ENCODE results near the gene CYTH1. TPM values are rescaled to one million over a fixed set of nuclear protein-coding genes. Genes with fewer than 3 reads are reported as not detected.
A peak's percentile ranks its signal among the peaks of the same experiment; 100 is the strongest.

CYTH1 gene
- polyA plus RNA-seq, 1 of the 3 experiments (the other 2 are of a cell fraction): 23.8 TPM

- no peaks in the 10 kb centered on the region for H3K36me3 ChIP-seq (replicated peaks in 1 of 2; ENCODE audit: control insufficient read depth in 1 of 2, insufficient read depth in 2 of 2, low read length in 1 of 2)
- WGBS (ENCODE audit: low lambda C conversion rate): 3% methylated on average over 2 of the region's 2 CpGs
- no peak overlapping the region for H3K4me3 ChIP-seq (ENCODE audit: low read depth in 2 of 2, low read length in 1 of 2)
- no peaks in the 10 kb centered on the region for H3K9me2 ChIP-seq
- H2AFZ ChIP-seq (ENCODE audit: low read depth): no peak overlapping the region
- peak; percentile 81 for DNase-seq
- H3K27me3 ChIP-seq (ENCODE audit: insufficient read depth): no peaks in the 10 kb centered on the region
- no peaks in the 10 kb centered on the region for H3K9me3 ChIP-seq
- POLR2A ChIA-PET: interaction anchor here (0.6 to 1.1 kb wide), 3 partner anchors 9 to 20 kb away, joined by 3 to 4 read pairs (median 4); no protein-coding TSS in a partner anchor
- no peak overlapping the region for H3K9ac ChIP-seq
- H3K27ac ChIP-seq (ENCODE audit: low read depth in 2 of 2, low read length in 1 of 2): peak overlapping the region; percentile 83 to 85
- peak overlapping the region; percentile 43 for H3K4me2 ChIP-seq
- peaks cover 33 to 53% of the 10 kb centered on the region in 2 experiments for H3K4me1 ChIP-seq (ENCODE audit: control insufficient read depth in 1 of 2, insufficient read depth in 2 of 2, low read depth in 1 of 2, low read length in 1 of 2)
- H3K79me2 ChIP-seq (ENCODE audit: insufficient read depth): peaks cover 76% of the 10 kb centered on the region
- CTCF ChIA-PET: interaction anchor here (0.9 to 13.4 kb wide), 10 partner anchors 9 to 377 kb away, joined by 3 to 104 read pairs (median 4); no protein-coding TSS in a partner anchor
- H3F3A ChIP-seq (replicated peaks; ENCODE audit: insufficient read depth): peaks cover 22% of the 10 kb centered on the region
- H4K20me1 ChIP-seq (ENCODE audit: insufficient read depth): no peaks in the 10 kb centered on the region
- TF ChIP-seq GABPA (IDR thresholded peaks at IDR 0.05; ENCODE audit: low read depth) (no peak), MEF2A (IDR thresholded peaks at IDR 0.05; ENCODE audit: borderline replicate concordance, low read depth) (peak; percentile 99), NFIC (IDR thresholded peaks at IDR 0.05; ENCODE audit: borderline replicate concordance) (peak; percentile 48; the same call in 1 of the 2 replicates), CHD2 (IDR thresholded peaks at IDR 0.05; ENCODE audit: low read length, partially characterized antibody) (peak; percentile 75), POLR2AphosphoS5 (IDR thresholded peaks at IDR 0.05; ENCODE audit: low read depth, low read length) (peak; percentile 78; the same call in 1 of the 2 replicates), SMC3 (IDR thresholded peaks at IDR 0.05; ENCODE audit: low read depth, low read length) (no peak), RFX5 (IDR thresholded peaks at IDR 0.05; ENCODE audit: low read length) (no peak; the same call in 1 of the 2 replicates), TAF1 (IDR thresholded peaks at IDR 0.05; ENCODE audit: borderline replicate concordance, low read depth, low read length) (no peak), NRF1 (IDR thresholded peaks at IDR 0.05; ENCODE audit: low read depth, low read length) (no peak), RXRA (IDR thresholded peaks at IDR 0.05; ENCODE audit: borderline replicate concordance, low read depth) (no peak), RCOR1 (IDR thresholded peaks at IDR 0.05; ENCODE audit: low read length) (peak; percentile 47; the same call in 1 of the 2 replicates), RAD21 (IDR thresholded peaks at IDR 0.05; ENCODE audit: low read length) (peak; percentile 32; the same call in 1 of the 2 replicates), PBX3 (IDR thresholded peaks at IDR 0.05) (peak; percentile 20; the same call in 1 of the 2 replicates), EP300 (IDR thresholded peaks at IDR 0.05; ENCODE audit: borderline replicate concordance in 1 of 2, low read depth in 1 of 2, low read length in 1 of 2) (peak; percentile 56 to 70; a peak in 2 of 4 replicates), ELF1 (IDR thresholded peaks at IDR 0.05) (no peak), MXI1 (IDR thresholded peaks at IDR 0.05; ENCODE audit: low read depth, low read length) (0 out of 2 replicates have a peak, but pooled peaks have one; percentile 16), SIN3A (IDR thresholded peaks at IDR 0.05; ENCODE audit: borderline replicate concordance, low read depth, low read length) (no peak), YY1 (IDR thresholded peaks at IDR 0.05; ENCODE audit: low read depth) (0 out of 2 replicates have a peak, but pooled peaks have one; percentile 23), EZH2phosphoT487 (IDR thresholded peaks at IDR 0.05; ENCODE audit: borderline replicate concordance, low read depth) (no peak), FOSL2 (IDR thresholded peaks at IDR 0.05; ENCODE audit: borderline replicate concordance, low read depth) (peak; percentile 96), JUND (IDR thresholded peaks at IDR 0.05) (peak; percentile 91), FOXJ3 (CRISPR knock-in tag; IDR thresholded peaks at IDR 0.05) (no peak), TCF12 (IDR thresholded peaks at IDR 0.05) (peak; percentile 94), IRF3 (IDR thresholded peaks at IDR 0.05; ENCODE audit: low read depth, low read length) (no peak), CTCF (IDR thresholded peaks at IDR 0.05) (no peak)
- TF ChIP-seq, protein P1, sequence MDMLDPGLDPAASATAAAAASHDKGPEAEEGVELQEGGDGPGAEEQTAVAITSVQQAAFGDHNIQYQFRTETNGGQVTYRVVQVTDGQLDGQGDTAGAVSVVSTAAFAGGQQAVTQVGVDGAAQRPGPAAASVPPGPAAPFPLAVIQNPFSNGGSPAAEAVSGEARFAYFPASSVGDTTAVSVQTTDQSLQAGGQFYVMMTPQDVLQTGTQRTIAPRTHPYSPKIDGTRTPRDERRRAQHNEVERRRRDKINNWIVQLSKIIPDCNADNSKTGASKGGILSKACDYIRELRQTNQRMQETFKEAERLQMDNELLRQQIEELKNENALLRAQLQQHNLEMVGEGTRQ (IDR thresholded peaks at IDR 0.05; ENCODE audit: borderline replicate concordance, low read depth, low read length): no peak
- TF ChIP-seq, protein P2, sequence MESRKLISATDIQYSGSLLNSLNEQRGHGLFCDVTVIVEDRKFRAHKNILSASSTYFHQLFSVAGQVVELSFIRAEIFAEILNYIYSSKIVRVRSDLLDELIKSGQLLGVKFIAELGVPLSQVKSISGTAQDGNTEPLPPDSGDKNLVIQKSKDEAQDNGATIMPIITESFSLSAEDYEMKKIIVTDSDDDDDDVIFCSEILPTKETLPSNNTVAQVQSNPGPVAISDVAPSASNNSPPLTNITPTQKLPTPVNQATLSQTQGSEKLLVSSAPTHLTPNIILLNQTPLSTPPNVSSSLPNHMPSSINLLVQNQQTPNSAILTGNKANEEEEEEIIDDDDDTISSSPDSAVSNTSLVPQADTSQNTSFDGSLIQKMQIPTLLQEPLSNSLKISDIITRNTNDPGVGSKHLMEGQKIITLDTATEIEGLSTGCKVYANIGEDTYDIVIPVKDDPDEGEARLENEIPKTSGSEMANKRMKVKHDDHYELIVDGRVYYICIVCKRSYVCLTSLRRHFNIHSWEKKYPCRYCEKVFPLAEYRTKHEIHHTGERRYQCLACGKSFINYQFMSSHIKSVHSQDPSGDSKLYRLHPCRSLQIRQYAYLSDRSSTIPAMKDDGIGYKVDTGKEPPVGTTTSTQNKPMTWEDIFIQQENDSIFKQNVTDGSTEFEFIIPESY (IDR thresholded peaks at IDR 0.05; ENCODE audit: borderline replicate concordance, low read depth): no peak
- TF ChIP-seq, protein P3, sequence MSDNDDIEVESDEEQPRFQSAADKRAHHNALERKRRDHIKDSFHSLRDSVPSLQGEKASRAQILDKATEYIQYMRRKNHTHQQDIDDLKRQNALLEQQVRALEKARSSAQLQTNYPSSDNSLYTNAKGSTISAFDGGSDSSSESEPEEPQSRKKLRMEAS (IDR thresholded peaks at IDR 0.05; ENCODE audit: low read depth): peak; percentile 39; the same call in 1 of the 2 replicates
Observed at GRCh38 chr17:78737332-78737731, 44.7 kb downstream of the CYTH1 start.
